Cerebellar nuclear complex (tissue), 1 donor: Measurements from ENCODE around the gene LGALS3BP.
"Not testable (repeated sequence)": the region's sequence is repeated elsewhere in the genome, so short reads cannot be mapped to it uniquely, and the experiment has no call there.

Experiments
- DNase-seq, 2 experiments: peaks; one replicate each; lab custom pipeline; 2025; lab: John Stamatoyannopoulos, UW

The LGALS3BP gene

GRCh38 chr17:78979780-78980623 is at the start of gene LGALS3BP:
Gene LGALS3BP (minus strand): TSS chr17:78979923. CDS start chr17:78977191, 2,732 bp downstream.
- no peak for DNase-seq

GRCh38 chr17:79028496-79029326 is 49.0 kb upstream of the LGALS3BP start:
- no peak for DNase-seq

GRCh38 chr17:79027925-79028491 is 48.3 kb upstream of the LGALS3BP start:
- no peak for DNase-seq

GRCh38 chr17:79027274-79027924 is 47.7 kb upstream of the LGALS3BP start:
- no peak for DNase-seq

- no peak for DNase-seq
Observed at GRCh38 chr17:79026376-79027273, 46.9 kb upstream of the LGALS3BP start.

GRCh38 chr17:79024901-79025737 is 45.4 kb upstream of the LGALS3BP start:
- no peak for DNase-seq

- DNase-seq = no peak
Observed at GRCh38 chr17:79023886-79024771, 44.4 kb upstream of the LGALS3BP start, which contains the start of gene C1QTNF1. Gene C1QTNF1 (plus strand): TSS chr17:79024169. CDS start chr17:79043969, 19,800 bp downstream.

- DNase-seq = no peak
Observed at GRCh38 chr17:79023180-79023705, 43.5 kb upstream of the LGALS3BP start.

GRCh38 chr17:79022507-79022991 is 42.8 kb upstream of the LGALS3BP start:
- DNase-seq = no peak

- not testable (repeated sequence) for DNase-seq
Observed at GRCh38 chr17:79021929-79022328, 42.2 kb upstream of the LGALS3BP start.

- no peak for DNase-seq
Observed at GRCh38 chr17:79020631-79021301, 41.0 kb upstream of the LGALS3BP start.

- no peak for DNase-seq
Observed at GRCh38 chr17:79019632-79020584, 40.2 kb upstream of the LGALS3BP start.

- no peak for DNase-seq
Observed at GRCh38 chr17:79019261-79019631, 39.5 kb upstream of the LGALS3BP start.

GRCh38 chr17:79018370-79018695 is 38.6 kb upstream of the LGALS3BP start:
- DNase-seq = no peak

GRCh38 chr17:79017546-79018369 is 38.0 kb upstream of the LGALS3BP start:
- no peak for DNase-seq

- no peak for DNase-seq
Observed at GRCh38 chr17:79014158-79014758, 34.5 kb upstream of the LGALS3BP start.
